ENCODE results near the gene CLCA4. TPM values are rescaled to one million over a fixed set of nuclear protein-coding genes. Genes with fewer than 3 reads are reported as not detected.

Gene CLCA4
- total RNA-seq, 1 experiment from 2014 or later: not detected

DNA sequence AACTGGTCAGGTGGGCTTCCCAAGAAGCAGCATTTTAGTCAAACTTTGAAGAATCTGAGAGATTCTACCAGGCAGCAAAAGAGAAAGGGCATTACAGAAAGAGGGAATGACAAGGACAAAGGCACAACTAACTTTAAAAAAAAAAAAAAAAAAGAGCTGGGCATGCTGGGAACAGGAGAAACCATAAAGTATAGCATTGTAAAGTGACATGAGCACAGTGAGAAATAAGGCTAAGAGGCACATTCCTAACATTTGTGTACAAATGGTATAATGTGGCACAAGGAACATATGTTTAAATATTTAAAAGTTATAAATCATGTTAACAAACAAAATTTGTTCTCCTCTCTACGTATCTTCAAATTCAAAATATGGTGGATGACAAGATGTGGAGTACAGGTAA, 69.6 kb downstream of the CLCA4 start:
- DNase-seq (ENCODE audit: low read depth): no peak

DNA sequence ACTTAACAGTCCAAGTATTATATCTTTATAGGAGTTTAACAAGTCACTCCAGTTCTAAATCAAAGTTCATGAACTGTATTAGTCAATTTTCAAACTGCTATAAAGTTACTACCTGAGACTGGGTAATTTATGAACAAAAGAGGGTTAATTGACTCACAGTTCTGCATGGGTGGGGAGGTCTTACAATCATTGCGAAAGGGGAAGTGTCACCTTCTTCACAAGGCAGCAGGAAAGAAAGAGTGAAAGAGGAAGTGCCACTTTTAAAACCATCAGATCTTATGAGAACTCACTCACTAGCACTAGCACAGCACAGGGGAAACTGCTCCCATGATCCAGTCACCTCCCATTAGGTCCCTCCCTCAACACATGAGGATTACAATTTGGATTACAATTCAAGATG, 70.0 kb downstream of the CLCA4 start:
- no peak for DNase-seq (ENCODE audit: low read depth)

DNA sequence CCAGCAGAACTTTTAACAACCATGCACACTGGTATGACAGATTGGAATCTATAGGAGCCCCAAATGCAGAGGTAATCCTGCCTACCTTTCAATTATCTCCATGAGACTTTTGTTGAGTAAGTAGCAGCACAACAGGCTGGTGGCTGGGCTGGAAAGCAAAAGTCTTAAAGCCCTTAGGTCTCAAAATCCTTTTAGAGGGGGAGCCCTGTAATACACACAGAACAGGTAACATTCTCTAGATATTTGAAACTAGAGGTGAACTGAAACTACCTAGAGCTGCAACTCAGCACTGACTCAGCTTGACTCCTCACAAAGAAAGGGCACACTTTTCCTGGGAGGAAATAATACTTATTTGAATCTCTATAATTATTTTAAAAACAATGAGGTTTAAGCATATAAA, 71.5 kb downstream of the CLCA4 start:
- no peak for DNase-seq (ENCODE audit: low read depth)

DNA sequence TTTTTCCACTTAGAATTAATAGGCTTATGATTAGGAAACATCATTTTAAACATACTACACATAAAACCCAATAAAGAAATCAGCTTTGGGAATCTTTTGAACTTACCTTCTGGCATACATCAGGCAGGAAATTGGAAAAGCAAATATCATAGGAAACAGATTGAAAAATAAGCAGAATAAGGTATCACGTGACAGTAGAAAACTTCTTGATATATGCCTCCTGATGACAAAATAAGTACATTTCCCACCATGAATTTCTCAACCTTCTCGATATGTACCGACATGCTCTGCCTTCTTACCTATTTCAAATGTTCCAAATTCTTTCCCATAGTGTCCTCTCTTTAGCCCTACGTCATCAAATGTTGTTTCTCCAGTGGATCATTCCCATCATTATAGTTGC, 72.4 kb downstream of the CLCA4 start:
- DNase-seq (ENCODE audit: low read depth): no peak

DNA sequence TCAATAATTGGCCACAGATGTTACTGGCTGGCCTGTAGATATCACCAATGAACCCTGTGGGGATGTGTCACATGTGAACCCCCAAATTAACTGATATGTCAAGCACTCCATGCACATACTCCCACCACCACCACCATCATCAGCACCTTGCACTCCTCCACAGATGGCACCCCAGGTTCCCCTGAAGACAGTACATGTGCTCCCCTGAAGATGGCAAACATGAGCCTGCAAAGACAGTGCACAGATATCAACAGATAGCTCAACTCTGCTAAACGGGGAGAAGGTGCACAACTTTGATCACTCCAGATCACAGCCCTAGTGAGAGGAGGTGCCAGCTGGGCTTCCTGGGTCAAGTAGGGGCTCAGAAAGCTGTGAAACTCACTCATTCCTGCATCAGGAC, 74.4 kb downstream of the CLCA4 start:
- no peak for DNase-seq (ENCODE audit: low read depth)

Other genes starting within 250 kb of the CLCA4 start
- gene ODF2L, start 150.8 kb upstream of the CLCA4 start, total RNA-seq (2014; rRNA removed; shearing (Covaris generic)): 34.6 and 109 TPM in 2 replicates
- not detected in 2 replicates for gene CLCA2, start 122.9 kb upstream of the CLCA4 start, total RNA-seq (2014; rRNA removed; shearing (Covaris generic))
- not detected in 2 replicates for gene CLCA1, start 78.2 kb upstream of the CLCA4 start, total RNA-seq (2014; rRNA removed; shearing (Covaris generic))
- 45.1 and 60.4 TPM in 2 replicates for gene SH3GLB1, start 157.5 kb downstream of the CLCA4 start, total RNA-seq (2014; rRNA removed; shearing (Covaris generic))